ENCODE results near the gene RHCE.

RHCE gene

GRCh38 chr1:25443030-25443699, 22.5 kb upstream of the RHCE start:
- Histone ChIP-seq H3K9ac (ENCODE audit: insufficient read length, low read depth) (no peak overlapping the region), H3K27me3 (ENCODE audit: insufficient read depth, insufficient read length) (no peaks in the 10 kb centered on the region), H3K4me3 (ENCODE audit: insufficient read length, low read depth) (no peak overlapping the region), H3K36me3 (ENCODE audit: insufficient read depth, insufficient read length, low read length) (peaks cover 8% of the 10 kb centered on the region), H3K4me1 (ENCODE audit: insufficient read depth, insufficient read length) (no peaks in the 10 kb centered on the region), H3K9me3 (ENCODE audit: insufficient read depth, low read length) (no peaks in the 10 kb centered on the region)
- DNase-seq (ENCODE audit: low read depth, low spot score) = no peak
- TF ChIP-seq SUZ12 (IDR thresholded peaks at IDR 0.05; ENCODE audit: extremely low read depth, insufficient read depth, insufficient read length) (no peak), ZNF274 (IDR thresholded peaks at IDR 0.05; ENCODE audit: low read depth, low read length) (no peak), YY1 (IDR thresholded peaks at IDR 0.05; ENCODE audit: insufficient read depth, insufficient read length) (no peak)

- H3K27me3 ChIP-seq (ENCODE audit: insufficient read depth, insufficient read length) = no peaks in the 10 kb centered on the region
- TF ChIP-seq ZNF274 (IDR thresholded peaks at IDR 0.05; ENCODE audit: low read depth, low read length) (no peak), SUZ12 (IDR thresholded peaks at IDR 0.05; ENCODE audit: extremely low read depth, insufficient read depth, insufficient read length) (no peak), YY1 (IDR thresholded peaks at IDR 0.05; ENCODE audit: insufficient read depth, insufficient read length) (no peak)
- no peak overlapping the region for H3K9ac ChIP-seq (ENCODE audit: insufficient read length, low read depth)
- H3K9me3 ChIP-seq (ENCODE audit: insufficient read depth, low read length) = no peaks in the 10 kb centered on the region
- H3K4me1 ChIP-seq (ENCODE audit: insufficient read depth, insufficient read length) = no peaks in the 10 kb centered on the region
- no peak overlapping the region for H3K4me3 ChIP-seq (ENCODE audit: insufficient read length, low read depth)
- DNase-seq (ENCODE audit: low read depth, low spot score) = no peak
- no peaks in the 10 kb centered on the region for H3K36me3 ChIP-seq (ENCODE audit: insufficient read depth, insufficient read length, low read length)
Measured at GRCh38 chr1:25442178-25442577, 21.6 kb upstream of the RHCE start.

DNA sequence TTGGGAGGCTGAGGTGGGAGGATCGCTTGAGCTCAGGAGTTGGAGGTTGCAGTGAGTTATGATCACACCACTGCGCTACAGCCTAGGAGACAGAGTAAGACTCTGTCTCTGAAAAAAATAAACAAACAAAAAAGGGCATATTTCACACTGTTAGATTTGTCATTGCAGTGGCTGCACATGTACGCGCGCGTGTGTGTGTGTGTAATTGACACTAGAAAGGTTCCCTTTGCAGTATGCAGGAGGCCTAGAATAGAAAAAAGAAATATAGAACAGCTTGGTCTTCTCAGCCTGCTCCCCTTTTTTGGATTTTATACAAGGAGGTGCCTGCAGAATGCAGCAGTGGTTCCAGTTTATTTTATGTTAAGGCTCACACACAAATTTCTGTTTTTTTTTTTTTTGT, 18.7 kb upstream of the RHCE start:
- TF ChIP-seq SUZ12 (IDR thresholded peaks at IDR 0.05; ENCODE audit: extremely low read depth, insufficient read depth, insufficient read length) = no peak
- no peak for TF ChIP-seq ZNF274 (IDR thresholded peaks at IDR 0.05; ENCODE audit: low read depth, low read length)
- no peak for TF ChIP-seq YY1 (IDR thresholded peaks at IDR 0.05; ENCODE audit: insufficient read depth, insufficient read length)
- no peaks in the 10 kb centered on the region for H3K4me1 ChIP-seq (ENCODE audit: insufficient read depth, insufficient read length)
- no peak overlapping the region for H3K4me3 ChIP-seq (ENCODE audit: insufficient read length, low read depth)
- H3K9ac ChIP-seq (ENCODE audit: insufficient read length, low read depth) = no peak overlapping the region
- no peak for DNase-seq (ENCODE audit: low read depth, low spot score)
- no peaks in the 10 kb centered on the region for H3K9me3 ChIP-seq (ENCODE audit: insufficient read depth, low read length)
- H3K36me3 ChIP-seq (ENCODE audit: insufficient read depth, insufficient read length, low read length) = no peaks in the 10 kb centered on the region
- no peaks in the 10 kb centered on the region for H3K27me3 ChIP-seq (ENCODE audit: insufficient read depth, insufficient read length)

GRCh38 chr1:25437672-25438071, 17.0 kb upstream of the RHCE start:
- H3K36me3 ChIP-seq (ENCODE audit: insufficient read depth, insufficient read length, low read length) = no peaks in the 10 kb centered on the region
- no peak overlapping the region for H3K4me3 ChIP-seq (ENCODE audit: insufficient read length, low read depth)
- TF ChIP-seq YY1 (IDR thresholded peaks at IDR 0.05; ENCODE audit: insufficient read depth, insufficient read length) = no peak
- no peak for TF ChIP-seq ZNF274 (IDR thresholded peaks at IDR 0.05; ENCODE audit: low read depth, low read length)
- H3K9ac ChIP-seq (ENCODE audit: insufficient read length, low read depth) = no peak overlapping the region
- no peak for DNase-seq (ENCODE audit: low read depth, low spot score)
- no peaks in the 10 kb centered on the region for H3K4me1 ChIP-seq (ENCODE audit: insufficient read depth, insufficient read length)
- H3K27me3 ChIP-seq (ENCODE audit: insufficient read depth, insufficient read length) = no peaks in the 10 kb centered on the region
- H3K9me3 ChIP-seq (ENCODE audit: insufficient read depth, low read length) = no peaks in the 10 kb centered on the region

GRCh38 chr1:25435397-25436108, 14.9 kb upstream of the RHCE start:
- Histone ChIP-seq H3K27me3 (ENCODE audit: insufficient read depth, insufficient read length) (peaks cover 2% of the 10 kb centered on the region), H3K36me3 (ENCODE audit: insufficient read depth, insufficient read length, low read length) (no peaks in the 10 kb centered on the region), H3K4me1 (ENCODE audit: insufficient read depth, insufficient read length) (no peaks in the 10 kb centered on the region), H3K9me3 (ENCODE audit: insufficient read depth, low read length) (no peaks in the 10 kb centered on the region), H3K9ac (ENCODE audit: insufficient read length, low read depth) (no peak overlapping the region), H3K4me3 (ENCODE audit: insufficient read length, low read depth) (no peak overlapping the region)
- TF ChIP-seq ZNF274 (IDR thresholded peaks at IDR 0.05; ENCODE audit: low read depth, low read length) (no peak), YY1 (IDR thresholded peaks at IDR 0.05; ENCODE audit: insufficient read depth, insufficient read length) (no peak), SUZ12 (IDR thresholded peaks at IDR 0.05; ENCODE audit: extremely low read depth, insufficient read depth, insufficient read length) (no peak)
- no peak for DNase-seq (ENCODE audit: low read depth, low spot score)

GRCh38 chr1:25433389-25434186, 13.0 kb upstream of the RHCE start:
- Histone ChIP-seq H3K9ac (ENCODE audit: insufficient read length, low read depth) (no peak overlapping the region), H3K27me3 (ENCODE audit: insufficient read depth, insufficient read length) (peaks cover 10% of the 10 kb centered on the region), H3K36me3 (ENCODE audit: insufficient read depth, insufficient read length, low read length) (no peaks in the 10 kb centered on the region), H3K4me3 (ENCODE audit: insufficient read length, low read depth) (no peak overlapping the region), H3K9me3 (ENCODE audit: insufficient read depth, low read length) (no peaks in the 10 kb centered on the region), H3K4me1 (ENCODE audit: insufficient read depth, insufficient read length) (no peaks in the 10 kb centered on the region)
- TF ChIP-seq YY1 (IDR thresholded peaks at IDR 0.05; ENCODE audit: insufficient read depth, insufficient read length) (no peak), ZNF274 (IDR thresholded peaks at IDR 0.05; ENCODE audit: low read depth, low read length) (no peak), SUZ12 (IDR thresholded peaks at IDR 0.05; ENCODE audit: extremely low read depth, insufficient read depth, insufficient read length) (no peak)
- DNase-seq (ENCODE audit: low read depth, low spot score) = no peak
